ENCODE data around the gene INIP.
"Not testable (repeated sequence)": the region's sequence is repeated elsewhere in the genome, so short reads cannot be mapped to it uniquely, and the experiment has no call there.

Gene INIP

GRCh38 chr9:112734892-112735291, 17.0 kb upstream of the INIP start:
- DNase-seq, result no peak

DNA sequence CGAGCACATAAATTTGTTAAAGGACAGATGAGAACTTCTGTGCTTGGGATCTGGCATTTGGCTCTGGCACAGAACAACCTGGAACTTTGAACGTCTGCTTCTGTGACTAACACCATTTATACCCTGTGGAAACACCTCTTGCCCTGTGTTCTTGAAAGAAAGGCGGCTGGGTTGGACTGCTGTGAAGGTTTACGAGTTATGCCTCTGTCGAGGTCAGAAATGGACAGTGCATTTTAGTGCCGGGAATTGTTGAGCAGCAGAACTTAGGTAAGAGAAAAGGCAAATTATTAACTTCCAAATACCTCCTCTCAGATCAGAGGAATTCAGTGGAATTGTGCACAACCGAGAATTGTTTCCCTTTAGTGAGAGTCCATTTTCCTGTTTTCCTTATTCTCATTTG, 14.1 kb upstream of the INIP start:
- no peak for DNase-seq

- DNase-seq, result no peak
These were observed 10.5 kb upstream of the INIP start for GRCh38 chr9:112728401-112728800.

DNA sequence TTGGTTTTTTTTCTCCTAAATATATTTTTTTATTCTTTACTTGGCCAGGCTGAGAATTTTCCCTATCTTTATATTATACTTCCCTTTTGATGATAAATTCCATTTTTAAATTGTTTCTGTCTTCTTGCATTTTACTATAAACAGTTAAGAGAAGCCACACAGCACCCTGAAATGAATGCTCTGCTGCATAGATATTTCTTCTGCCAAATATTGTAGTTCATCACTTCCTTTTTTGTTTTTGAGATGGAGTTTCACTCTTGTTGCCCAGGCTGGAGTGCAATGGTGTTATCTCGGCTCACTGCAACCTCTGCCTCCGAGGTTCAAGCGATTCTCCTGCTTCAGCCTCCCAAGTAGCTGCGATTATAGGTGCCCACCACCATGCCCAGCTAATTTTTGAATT, 8.5 kb upstream of the INIP start:
- peak; percentile 69 for DNase-seq

DNA sequence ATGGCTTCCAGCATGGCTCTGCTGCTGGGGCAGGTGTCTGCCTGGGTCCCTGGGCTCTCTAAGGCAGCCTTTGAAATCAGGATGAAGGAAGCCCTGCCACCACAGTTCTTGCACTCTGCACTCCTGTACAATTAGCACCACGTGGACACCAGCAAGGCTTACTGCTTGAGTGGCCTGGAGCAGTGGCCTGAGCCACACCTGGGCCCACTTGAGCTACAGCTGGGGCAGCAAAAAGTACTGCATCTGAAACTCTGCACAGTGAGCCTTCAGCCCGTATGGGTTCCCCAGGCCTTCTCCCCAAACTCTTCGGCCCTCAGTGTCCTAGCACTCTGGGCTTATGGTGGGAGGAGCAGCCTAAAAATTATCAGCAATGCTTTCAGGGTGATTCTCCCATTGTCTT, 8.0 kb upstream of the INIP start:
- DNase-seq, result no peak

DNA sequence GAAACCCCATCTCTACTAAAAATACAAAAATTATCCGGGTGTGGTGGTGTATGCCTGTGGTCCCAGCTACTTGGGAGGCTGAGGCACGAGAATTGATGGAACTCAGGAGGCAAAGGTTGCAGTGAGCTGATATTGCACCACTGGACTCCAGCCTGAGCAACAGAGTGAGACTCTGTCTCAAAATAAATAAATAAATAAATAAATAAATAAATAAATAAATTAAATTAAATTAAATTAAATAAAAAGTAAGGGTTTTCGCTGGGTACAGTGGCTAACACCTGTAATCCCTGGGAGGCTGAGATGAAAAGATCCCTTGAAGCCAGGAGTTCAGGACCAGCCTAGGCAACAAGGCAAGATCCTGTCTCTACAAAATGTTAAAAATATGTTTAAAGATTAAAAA, 4.8 kb upstream of the INIP start:
- DNase-seq, result not testable (repeated sequence)

DNA sequence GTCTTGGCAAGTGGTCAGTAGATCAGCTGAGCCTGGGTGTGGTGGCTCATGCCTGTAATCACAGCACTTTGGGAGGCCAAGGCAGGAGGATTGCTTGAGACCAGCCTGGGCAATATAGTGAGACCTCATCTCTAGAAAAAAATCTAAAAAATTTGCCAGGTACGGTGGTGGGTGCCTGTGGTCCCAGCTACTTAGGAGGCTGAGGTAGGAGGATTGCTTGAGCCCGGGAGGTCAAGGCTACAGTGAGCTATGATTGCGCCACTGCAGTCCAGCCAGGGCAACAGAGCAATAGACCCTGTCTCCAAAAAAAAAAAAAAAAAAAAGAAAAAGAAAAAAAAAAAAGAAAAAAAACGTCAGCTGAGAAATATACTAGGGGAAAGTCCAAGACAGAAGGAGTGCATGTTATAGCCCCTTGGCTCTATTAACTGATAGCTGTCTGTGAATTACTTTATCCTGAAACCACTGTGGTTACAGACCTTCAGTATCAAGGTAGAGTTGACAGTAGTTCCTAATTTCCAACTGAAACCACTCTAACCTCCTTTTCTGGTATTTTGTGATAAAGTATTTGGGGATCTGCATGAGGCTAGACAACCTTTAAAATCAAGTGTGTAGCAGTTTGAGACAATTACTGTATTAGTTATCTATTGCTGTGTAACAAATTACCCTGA, 2.3 kb upstream of the INIP start:
- DNase-seq, result no peak

DNA sequence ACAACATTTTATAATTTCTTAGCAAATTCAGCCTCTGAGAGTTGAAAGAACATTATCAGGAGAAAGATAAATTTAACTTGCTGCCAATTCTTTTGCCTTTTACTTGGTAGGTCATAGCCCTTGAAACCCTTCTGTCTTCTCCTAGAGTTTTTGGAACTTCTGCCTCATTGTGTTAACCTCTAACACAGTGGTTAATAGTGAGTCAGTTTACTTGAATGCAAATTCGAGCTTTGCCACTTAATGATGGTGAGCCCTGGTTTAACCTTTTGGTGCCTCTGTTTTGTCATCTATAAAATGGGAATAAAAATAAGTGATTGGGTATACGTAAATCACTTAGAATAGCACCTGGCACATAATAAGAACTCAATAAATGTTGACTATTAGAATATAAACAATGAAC, 1.8 kb upstream of the INIP start:
- no peak for DNase-seq

GRCh38 chr9:112719241-112719691, 1.3 kb upstream of the INIP start:
- no peak for DNase-seq

DNA sequence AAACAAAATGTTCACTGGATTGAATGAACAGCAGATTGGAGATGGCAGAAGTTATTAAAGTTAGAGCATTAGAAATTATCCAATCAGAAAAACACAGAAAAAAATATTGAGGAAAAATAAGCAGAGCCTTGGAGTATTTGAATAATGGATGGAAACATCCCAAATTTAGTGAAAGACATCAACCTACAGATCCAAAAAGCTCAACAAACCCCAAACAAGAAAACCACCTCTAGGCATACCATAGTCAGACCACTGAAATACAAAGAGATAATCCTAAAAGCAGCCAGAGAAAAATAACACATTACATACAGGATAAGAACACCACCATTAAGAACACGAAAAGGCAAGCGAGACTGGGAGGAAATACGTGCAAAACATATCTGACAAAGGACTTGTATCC, 5.2 kb downstream of the INIP start:
- no peak for DNase-seq

GRCh38 chr9:112711050-112711689, 6.7 kb downstream of the INIP start:
- peak; percentile 44 for DNase-seq

GRCh38 chr9:112705768-112706427, 12.0 kb downstream of the INIP start:
- no peak for DNase-seq

GRCh38 chr9:112703304-112703703, 14.6 kb downstream of the INIP start:
- DNase-seq, result no peak

DNA sequence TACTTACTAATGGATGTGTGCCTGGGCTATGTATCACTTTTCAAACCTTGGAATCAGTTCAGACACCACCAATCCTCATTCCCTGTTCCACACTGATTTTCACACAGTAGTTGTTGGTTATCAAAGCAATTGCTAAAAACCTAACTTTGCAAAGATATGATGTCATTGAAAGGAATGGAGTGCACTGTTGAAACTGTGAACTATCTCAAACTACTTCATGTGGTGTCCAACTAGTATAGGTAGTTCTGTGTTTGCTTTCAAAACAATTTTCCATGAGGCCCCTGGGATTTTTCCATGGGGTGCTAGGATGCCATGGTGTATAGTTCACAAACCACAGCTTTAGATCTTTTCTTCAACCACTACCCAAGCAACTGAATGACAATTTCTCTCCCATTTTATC, 17.8 kb downstream of the INIP start:
- no peak for DNase-seq

DNA sequence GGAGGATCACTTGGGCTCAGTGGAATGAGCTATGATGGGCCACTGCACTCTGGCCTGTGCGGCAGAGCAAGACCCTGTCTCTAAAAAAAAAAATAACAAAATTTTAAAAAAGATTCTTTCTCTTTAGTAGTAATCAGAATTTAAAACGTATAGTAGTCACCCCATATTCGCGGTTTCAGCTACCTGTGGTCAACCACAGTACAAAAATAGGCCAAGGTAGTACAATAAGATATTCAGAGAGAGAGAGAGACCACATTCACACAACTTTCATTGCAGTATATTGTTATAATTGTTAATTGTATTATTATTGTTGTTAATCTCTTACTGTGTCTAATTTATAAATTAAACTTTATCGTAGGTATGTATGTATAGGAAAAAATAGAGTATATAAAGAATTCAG, 18.7 kb downstream of the INIP start:
- no peak for DNase-seq

DNA sequence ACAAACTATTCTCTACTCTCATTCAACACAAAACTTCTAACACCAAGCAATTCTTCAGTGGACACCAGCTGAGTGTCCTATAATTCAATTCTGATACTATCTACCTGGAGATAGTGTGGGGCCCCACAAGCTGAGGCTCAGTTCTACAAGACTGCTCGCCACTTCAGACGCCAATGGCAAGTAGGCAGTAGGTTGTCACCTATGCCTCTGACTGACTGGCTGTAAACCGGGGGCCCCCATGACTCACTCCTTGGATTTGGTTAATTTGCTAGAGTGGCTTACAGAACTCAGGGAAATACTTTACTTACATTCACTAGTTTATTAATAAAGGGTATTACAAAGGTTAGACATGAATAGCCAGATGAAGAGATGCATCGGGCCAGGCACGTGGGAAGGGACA, 21.5 kb downstream of the INIP start:
- no peak for DNase-seq

GRCh38 chr9:112694706-112695555, 23.0 kb downstream of the INIP start:
- no peak for DNase-seq

GRCh38 chr9:112689161-112689740, 28.7 kb downstream of the INIP start:
- no peak for DNase-seq

- DNase-seq, result no peak
These were observed 37.0 kb downstream of the INIP start for GRCh38 chr9:112680731-112681402.

- no peak for DNase-seq
These were observed 40.9 kb downstream of the INIP start for GRCh38 chr9:112677040-112677439.

- not testable (repeated sequence) for DNase-seq
These were observed 44.7 kb downstream of the INIP start for GRCh38 chr9:112673221-112673620.

- DNase-seq, result no peak
These were observed 46.8 kb downstream of the INIP start for GRCh38 chr9:112670991-112671625.
